GM19397 (cell line): ENCODE measurements around the gene IL31RA.

Source experiments
- ATAC-seq: cut with Tn5 transposase; IDR thresholded peaks from one replicate; pipeline ENCODE4 v1.9.1; 2021; ENCODE audit warnings: mild to moderate bottlenecking, moderate library complexity; ENCODE audit not compliant: unreplicated experiment

IL31RA gene

GRCh38 chr5:55900068-55900467 lies 48.9 kb downstream of the IL31RA start:
- no peak for ATAC-seq

GRCh38 chr5:55900776-55901175 lies 49.6 kb downstream of the IL31RA start:
- no peak for ATAC-seq

GRCh38 chr5:55902696-55903095 lies 51.5 kb downstream of the IL31RA start:
- ATAC-seq: no peak

GRCh38 chr5:55903121-55903701 lies 52.1 kb downstream of the IL31RA start:
- peak; percentile 80 for ATAC-seq

GRCh38 chr5:55904152-55904551 lies 53.0 kb downstream of the IL31RA start:
- ATAC-seq: no peak

GRCh38 chr5:55905251-55905650 lies 54.1 kb downstream of the IL31RA start:
- ATAC-seq: no peak

GRCh38 chr5:55907927-55908326 lies 56.8 kb downstream of the IL31RA start:
- ATAC-seq: no peak

GRCh38 chr5:55908804-55909203 lies 57.6 kb downstream of the IL31RA start:
- ATAC-seq: no peak

GRCh38 chr5:55911784-55912653 lies 60.9 kb downstream of the IL31RA start:
- no peak for ATAC-seq

- peak; percentile 87 for ATAC-seq
Observed at GRCh38 chr5:55913466-55914413, 62.6 kb downstream of the IL31RA start.

- no peak for ATAC-seq
Observed at GRCh38 chr5:55914971-55915370, 63.8 kb downstream of the IL31RA start.

GRCh38 chr5:55915783-55916182 lies 64.6 kb downstream of the IL31RA start:
- no peak for ATAC-seq

GRCh38 chr5:55916986-55917385 lies 65.8 kb downstream of the IL31RA start:
- no peak for ATAC-seq

GRCh38 chr5:55917402-55918086 lies 66.4 kb downstream of the IL31RA start:
- ATAC-seq: no peak

GRCh38 chr5:55918087-55919035 lies 67.2 kb downstream of the IL31RA start:
- ATAC-seq: no peak

GRCh38 chr5:55919625-55920024 lies 68.5 kb downstream of the IL31RA start:
- no peak for ATAC-seq

GRCh38 chr5:55920784-55921183 lies 69.6 kb downstream of the IL31RA start:
- no peak for ATAC-seq

GRCh38 chr5:55921617-55922016 lies 70.5 kb downstream of the IL31RA start:
- ATAC-seq: no peak

- no peak for ATAC-seq
Observed at GRCh38 chr5:55923177-55923771, 72.1 kb downstream of the IL31RA start.
